MM.1S (cell line): ENCODE measurements around the gene STAT1.

ENCODE experiments used
- CTCF ChIP-seq: fragments of 300-600 bp; sonication (generic); IDR thresholded peaks from 2 replicates; pipeline ENCODE4 v1.5.1; 2016; ENCODE audit warnings: antibody characterized with exemption, low read length, mixed read lengths
- EZH2 ChIP-seq: fragments of 300-600 bp; sonication (generic); optimal IDR thresholded peaks from 2 replicates; pipeline ENCODE3; 2017; ENCODE audit warnings: low read depth, mild to moderate bottlenecking, antibody characterized with exemption, low read length, mixed read lengths
- EZH2phosphoT487 ChIP-seq: fragments of 300-600 bp; sonication (generic); IDR thresholded peaks from 2 replicates; pipeline ENCODE4 v1.6.1; 2018; ENCODE audit warnings: antibody characterized with exemption, low read length

- TF ChIP-seq CTCF (no peak), EZH2phosphoT487 (no peak), EZH2 (no peak)
These were observed 43.8 kb downstream of the STAT1 start for GRCh38 chr2:190970160-190970559.
